HG03196 (cell line): ENCODE measurements around the gene PDZK1IP1.
"Not testable (repeated sequence)": the region's sequence is repeated elsewhere in the genome, so short reads cannot be mapped to it uniquely, and the experiment has no call there.

ENCODE experiments used
- ATAC-seq: cut with Tn5 transposase; IDR thresholded peaks from one replicate; pipeline ENCODE4 v1.9.1; 2021; ENCODE audit not compliant: unreplicated experiment

The PDZK1IP1 gene

GRCh38 chr1:47198214-47198613, 8.4 kb upstream of the PDZK1IP1 start:
- ATAC-seq, result no peak

DNA sequence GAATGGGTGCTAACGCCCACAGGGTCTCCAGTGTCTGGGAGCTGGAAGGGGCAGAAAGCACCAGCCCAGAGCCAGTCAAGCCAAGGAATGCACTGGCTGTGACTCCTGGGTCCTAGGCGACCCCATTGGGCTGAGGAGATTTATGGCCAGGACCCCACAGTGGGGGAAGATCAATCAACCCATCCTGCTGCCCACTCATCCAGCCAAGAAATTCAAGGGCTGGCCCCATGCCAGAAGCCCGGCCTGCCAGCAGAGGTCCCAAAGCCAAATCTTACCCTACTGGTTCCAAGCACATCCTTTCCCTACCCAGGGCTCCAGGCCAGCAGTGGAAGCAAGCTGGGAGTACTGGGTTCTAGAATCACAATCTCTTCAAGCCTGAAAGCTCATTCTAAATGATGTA, 6.8 kb upstream of the PDZK1IP1 start:
- no peak for ATAC-seq

- not testable (repeated sequence) for ATAC-seq
Measured at GRCh38 chr1:47195981-47196380, 6.1 kb upstream of the PDZK1IP1 start.

GRCh38 chr1:47194311-47194710, 4.5 kb upstream of the PDZK1IP1 start:
- no peak for ATAC-seq

- not testable (repeated sequence) for ATAC-seq
Measured at GRCh38 chr1:47193496-47193895, 3.7 kb upstream of the PDZK1IP1 start.

DNA sequence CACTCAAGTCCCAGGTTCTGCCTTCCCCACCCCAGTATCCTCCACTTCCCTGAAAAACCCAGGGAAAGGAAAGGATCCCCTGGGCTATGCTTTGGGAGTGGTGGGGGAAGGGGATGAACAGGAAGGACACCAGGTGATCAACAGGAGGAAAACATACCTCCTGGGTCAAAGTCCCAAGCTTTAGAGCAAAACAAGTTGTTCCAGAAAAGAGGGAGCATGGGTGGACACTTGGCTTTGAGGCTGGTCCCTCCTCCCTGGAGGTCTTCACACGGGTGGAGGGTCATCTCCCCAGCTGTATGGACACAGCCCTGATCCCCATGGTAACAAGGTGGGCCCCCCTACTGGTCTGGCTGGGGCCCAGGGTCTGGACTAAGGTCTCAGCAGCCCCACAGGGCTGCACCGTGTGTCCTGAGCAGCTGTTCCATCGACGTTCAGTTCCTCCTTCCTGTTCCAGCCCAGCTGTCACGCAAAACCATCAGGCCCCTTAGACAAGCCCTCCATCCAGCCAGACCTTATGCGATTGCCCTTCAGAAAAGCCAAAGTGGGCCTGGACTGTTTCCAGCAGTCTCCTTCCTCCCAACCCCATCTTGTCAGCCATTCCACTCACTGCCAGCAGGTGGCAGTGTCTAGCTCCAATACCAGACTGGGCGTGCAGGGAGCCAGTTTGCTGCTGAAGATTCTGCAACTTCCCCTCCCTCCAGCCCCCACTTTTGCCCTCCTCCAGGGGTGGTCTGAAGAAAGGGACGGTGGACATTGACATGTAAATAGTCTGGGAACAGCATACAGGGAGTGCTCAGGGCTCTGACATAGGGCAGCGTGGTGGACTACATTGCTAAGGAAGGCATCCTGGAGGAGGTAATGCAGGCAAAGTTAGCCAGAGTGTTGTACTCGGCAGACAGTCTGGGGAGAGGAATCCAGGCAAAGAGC, 2.9 kb upstream of the PDZK1IP1 start:
- ATAC-seq, result peak; percentile 60

GRCh38 chr1:47191940-47192457, 2.2 kb upstream of the PDZK1IP1 start:
- no peak for ATAC-seq

GRCh38 chr1:47190857-47191256, 1.0 kb upstream of the PDZK1IP1 start:
- no peak for ATAC-seq

DNA sequence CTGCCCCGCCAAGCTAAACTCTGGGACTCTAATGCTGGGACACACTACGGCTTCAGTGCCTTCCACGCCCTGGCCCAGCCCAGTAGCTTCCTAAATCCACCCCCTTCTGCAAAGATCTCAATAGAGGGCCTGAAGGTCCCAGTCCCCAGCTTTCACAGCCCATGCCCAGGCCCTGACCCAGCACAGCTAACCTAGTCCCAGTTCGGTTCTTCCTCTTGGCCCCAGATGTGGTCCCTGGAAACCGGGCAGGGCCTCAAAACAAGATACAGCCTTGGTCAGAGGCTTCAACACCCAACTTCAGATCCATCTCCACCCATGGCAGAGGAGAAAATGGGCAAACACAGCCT, 646 bp upstream of the PDZK1IP1 start:
- no peak for ATAC-seq

- ATAC-seq, result no peak
Measured at GRCh38 chr1:47188791-47189785, 748 bp downstream of the PDZK1IP1 start.

DNA sequence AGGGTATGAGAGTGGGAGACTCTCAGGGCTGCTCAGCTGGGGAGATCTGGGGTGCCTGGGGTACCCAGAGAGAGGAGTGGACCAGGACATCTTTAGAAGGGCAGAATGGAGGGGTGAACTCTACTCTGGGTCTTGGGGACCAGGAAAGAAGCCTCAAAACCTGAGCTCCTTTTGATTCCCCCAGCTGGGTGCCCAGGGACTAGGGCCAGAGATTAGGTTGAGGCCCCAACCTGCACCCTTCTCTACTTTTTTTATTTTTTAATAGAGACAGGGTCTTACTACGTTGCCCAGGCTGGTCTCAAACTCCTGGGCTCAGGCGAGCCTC, 1.9 kb downstream of the PDZK1IP1 start:
- no peak for ATAC-seq

DNA sequence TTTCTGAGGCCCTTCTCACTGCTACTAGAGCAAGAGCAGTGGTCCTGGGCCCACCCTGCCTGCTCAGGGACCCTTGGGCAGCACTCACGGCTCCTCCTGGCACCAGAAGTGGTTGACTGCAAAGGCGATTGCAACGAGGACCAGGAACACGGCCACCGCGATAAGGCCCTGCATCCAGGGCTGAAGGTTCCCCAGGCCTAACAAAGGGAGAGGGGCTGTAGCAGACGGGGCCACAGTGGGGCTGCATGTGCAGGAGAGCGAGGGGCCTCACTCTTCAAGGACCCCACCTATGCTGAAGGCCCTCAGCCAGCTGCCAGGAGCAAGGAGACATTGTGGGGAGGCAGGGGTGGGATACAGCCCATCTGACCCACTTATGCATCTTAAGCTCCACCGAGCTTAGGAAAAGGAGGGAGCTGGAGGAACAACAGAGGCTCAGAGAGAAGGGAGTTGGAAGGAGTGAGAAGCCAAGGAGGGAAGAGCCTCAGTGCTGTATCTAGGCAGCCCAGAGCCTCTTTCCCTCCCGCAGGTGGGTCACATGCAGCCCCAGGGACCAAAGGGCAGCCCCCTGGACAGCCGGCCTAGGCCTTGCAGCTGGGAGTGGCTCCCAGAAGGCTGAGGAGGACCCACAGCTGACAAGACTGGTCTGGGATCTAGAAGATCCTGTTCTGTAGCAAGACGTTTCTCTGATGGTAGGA, 2.5 kb downstream of the PDZK1IP1 start:
- no peak for ATAC-seq

- no peak for ATAC-seq
Measured at GRCh38 chr1:47186267-47187185, 3.3 kb downstream of the PDZK1IP1 start.

DNA sequence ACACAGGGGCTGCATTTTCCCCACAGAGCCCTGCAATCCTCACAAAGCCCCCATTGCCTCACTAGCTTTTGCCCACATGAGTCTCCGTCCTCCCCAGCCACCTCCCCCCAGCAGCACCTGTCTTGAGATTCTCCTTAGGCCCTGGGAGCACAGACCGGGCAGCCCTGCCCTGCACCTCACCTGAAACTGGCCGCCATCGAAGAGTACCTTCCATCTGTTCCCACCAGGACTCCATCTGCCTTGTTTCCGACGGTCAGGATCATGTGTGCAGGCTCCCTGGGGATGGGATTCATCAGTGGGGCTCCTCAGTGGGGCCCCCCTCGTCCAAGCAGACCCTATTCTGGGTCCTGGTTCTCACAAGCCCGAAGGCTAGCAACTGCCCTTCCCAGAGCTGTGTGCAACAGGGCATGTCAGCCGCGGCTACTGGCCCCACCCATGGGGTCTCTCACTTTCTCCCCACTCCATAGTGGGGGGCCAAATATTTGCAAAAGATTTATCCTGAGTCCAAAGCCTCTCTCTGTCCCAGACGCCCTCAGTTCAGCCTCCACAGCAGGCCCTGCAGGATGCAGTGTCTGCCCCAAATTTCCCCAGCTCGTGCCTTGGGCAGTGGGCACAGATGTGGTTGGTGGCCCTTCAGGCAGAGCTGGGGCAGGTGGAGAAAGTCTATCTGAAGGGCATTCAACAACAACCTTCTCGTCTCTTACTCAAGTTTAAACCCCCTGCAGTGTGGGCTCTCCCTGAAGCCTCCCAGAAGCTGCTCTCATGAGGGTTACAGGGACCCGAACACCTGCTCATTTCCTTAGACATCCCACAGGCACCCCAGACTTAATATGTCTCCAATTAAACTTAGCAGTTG, 4.8 kb downstream of the PDZK1IP1 start:
- ATAC-seq, result no peak

- ATAC-seq, result no peak
Measured at GRCh38 chr1:47184090-47184821, 5.6 kb downstream of the PDZK1IP1 start.

DNA sequence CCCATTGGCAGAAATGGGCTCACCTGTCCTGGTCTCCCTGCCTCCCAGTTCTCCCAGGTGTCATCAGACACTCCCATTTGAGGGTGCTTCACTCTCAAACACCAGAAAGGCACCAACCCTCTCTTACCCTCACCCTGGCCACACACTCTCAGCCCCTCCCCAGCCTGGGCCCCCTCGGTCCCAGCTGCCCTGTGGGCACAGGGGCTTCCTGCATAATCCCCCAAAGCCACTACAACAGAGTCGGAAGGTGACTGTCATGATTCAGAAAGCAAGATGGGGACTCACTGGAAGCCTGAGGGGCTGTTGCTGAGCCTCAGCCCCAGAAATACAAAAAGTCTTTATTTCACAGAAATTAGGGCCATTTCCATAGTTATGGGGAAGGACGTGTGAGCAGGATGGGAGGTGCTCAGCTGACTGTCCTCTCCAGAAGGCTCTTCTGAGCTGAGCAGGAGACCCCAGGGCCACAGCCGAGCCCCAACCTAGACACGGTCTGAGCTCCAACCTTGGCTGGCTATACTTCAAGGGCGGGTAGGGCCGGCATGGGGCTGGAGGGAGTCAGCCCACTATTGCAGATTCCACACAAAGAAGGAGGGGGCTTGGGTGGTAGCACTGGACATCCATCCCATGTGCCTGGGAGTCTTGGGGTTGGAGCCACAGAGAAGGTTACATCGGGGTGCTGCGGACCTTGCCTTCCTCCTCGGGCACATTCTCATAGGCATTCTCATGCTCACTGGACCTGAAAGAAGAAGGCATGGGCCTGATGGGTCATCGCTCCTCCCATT, 6.3 kb downstream of the PDZK1IP1 start:
- ATAC-seq, result no peak

GRCh38 chr1:47182676-47183235, 7.1 kb downstream of the PDZK1IP1 start:
- ATAC-seq, result no peak
